ENCODE results near the gene TIGD4. TPM values are rescaled to one million over a fixed set of nuclear protein-coding genes. Genes with fewer than 3 reads are reported as not detected.

The TIGD4 gene
- total and polyA plus RNA-seq, 7 donors: 0.25 to 0.83 (median 0.36) TPM; not detected in 2

DNA sequence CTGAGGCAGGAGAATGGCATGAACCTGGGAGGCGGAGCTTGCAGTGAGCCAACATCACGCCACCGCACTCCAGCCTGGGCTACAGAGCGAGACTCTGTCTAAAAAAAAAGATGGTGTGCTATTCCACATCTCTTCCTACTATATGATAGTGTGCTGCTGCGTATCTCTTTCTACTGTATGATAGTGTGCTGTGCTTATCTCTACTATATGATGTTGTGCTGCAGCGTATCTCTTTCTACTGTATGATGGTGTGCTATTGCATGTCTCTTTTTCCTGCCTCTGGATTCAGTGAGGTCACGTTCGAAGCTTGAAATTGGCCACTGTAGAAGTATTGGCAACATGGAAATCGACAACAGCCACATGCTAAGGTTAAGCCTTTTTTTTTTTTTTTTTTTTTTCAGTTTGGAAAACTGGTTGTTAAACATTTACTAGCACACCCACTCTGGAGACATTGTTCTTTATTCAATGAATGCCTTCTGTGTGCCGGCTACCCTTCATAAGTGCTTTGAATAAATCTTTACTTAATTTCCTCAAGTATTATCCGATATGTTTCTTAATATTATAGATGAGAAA lies 31.3 kb upstream of the TIGD4 start:
- DNase-seq: no peak
- WGBS, 2 donors: 48 to 83% methylated on average over 11 of the region's 11 CpGs
- intact Hi-C loops (cut with DNase I): no loop called here

DNA sequence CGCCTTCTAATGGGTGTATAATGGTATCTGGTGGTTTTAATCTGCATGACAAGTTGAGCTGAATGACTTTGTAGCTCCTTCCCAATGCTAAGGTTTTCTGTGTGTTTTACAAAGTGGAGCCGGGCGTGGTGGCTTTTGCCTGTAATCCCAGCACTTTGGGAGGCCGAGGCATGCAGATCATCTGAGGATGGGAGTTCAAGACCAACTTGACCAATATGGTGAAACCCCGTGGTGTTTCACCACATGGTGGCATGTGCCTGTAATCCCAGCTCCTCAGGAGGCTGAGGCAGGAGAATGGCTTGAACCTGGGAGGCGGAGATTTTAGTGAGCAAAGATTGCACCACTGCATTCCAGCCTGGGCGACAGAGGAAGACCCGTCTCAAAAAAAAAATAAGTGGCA lies 29.1 kb upstream of the TIGD4 start:
- Histone ChIP-seq H3K36me3 (no peaks in the 10 kb centered on the region), H3K9me3 (peaks cover 0 to 2% (median 0%) of the 10 kb centered on the region in 4 donors), H3K27me3 (no peaks in the 10 kb centered on the region), H3K27ac (no peak overlapping the region), H3K4me1 (peaks cover 0 to 26% (median 9%) of the 10 kb centered on the region in 4 donors), H3K4me3 (no peak overlapping the region)
- TF ChIP-seq POLR2A (IDR thresholded peaks at IDR 0.05): no peak
- TF ChIP-seq EP300 (IDR thresholded peaks at IDR 0.05): no peak
- TF ChIP-seq, protein P1, sequence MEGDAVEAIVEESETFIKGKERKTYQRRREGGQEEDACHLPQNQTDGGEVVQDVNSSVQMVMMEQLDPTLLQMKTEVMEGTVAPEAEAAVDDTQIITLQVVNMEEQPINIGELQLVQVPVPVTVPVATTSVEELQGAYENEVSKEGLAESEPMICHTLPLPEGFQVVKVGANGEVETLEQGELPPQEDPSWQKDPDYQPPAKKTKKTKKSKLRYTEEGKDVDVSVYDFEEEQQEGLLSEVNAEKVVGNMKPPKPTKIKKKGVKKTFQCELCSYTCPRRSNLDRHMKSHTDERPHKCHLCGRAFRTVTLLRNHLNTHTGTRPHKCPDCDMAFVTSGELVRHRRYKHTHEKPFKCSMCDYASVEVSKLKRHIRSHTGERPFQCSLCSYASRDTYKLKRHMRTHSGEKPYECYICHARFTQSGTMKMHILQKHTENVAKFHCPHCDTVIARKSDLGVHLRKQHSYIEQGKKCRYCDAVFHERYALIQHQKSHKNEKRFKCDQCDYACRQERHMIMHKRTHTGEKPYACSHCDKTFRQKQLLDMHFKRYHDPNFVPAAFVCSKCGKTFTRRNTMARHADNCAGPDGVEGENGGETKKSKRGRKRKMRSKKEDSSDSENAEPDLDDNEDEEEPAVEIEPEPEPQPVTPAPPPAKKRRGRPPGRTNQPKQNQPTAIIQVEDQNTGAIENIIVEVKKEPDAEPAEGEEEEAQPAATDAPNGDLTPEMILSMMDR (IDR thresholded peaks at IDR 0.05): no peak
- TF ChIP-seq POLR2AphosphoS5 (IDR thresholded peaks at IDR 0.05): no peak
- intact Hi-C loops (cut with DNase I): no loop called here
- 95 to 97% methylated on average over 8 of the region's 8 CpGs for WGBS, 2 donors
- no peak for DNase-seq

More for the DNA sequence above, 31.3 kb upstream of the TIGD4 start:
- Histone ChIP-seq H3K9me3 (peaks cover 0 to 2% (median under 1%) of the 10 kb centered on the region in 4 donors), H3K27ac (no peak overlapping the region), H3K4me1 (peaks cover 0 to 16% (median 3%) of the 10 kb centered on the region in 4 donors), H3K36me3 (no peaks in the 10 kb centered on the region), H3K4me3 (no peak overlapping the region), H3K27me3 (no peaks in the 10 kb centered on the region)
- no peak for TF ChIP-seq POLR2A (IDR thresholded peaks at IDR 0.05)
- TF ChIP-seq, protein P1 (IDR thresholded peaks at IDR 0.05): no peak
- no peak for TF ChIP-seq EP300 (IDR thresholded peaks at IDR 0.05)
- TF ChIP-seq POLR2AphosphoS5 (IDR thresholded peaks at IDR 0.05): no peak

DNA sequence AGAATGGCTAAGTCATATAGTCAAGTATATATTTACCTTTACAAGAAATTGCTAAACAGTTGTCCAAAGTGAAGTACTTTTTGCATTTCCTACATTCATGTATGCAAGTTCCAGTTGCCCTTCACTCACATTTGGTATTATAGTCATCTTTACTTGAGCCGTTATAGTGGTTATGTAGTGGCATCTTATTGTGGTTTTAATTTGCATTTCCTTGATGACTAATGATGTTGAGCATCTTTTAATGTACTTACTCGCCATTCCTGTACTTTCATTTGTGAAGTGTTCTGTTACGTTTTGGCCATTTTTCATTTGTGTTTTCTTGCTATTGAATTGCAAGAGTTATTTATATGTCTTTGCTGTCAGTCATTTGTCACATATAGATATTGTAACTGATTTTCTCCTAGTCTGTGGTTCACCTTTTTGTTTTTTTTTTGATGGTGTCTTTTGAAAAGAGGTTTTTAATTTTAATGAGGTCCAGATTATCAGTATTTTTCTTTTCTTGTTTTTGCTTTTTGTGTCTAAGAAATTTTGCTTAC lies 27.8 kb upstream of the TIGD4 start:
- TF ChIP-seq POLR2AphosphoS5 (IDR thresholded peaks at IDR 0.05) (no peak), POLR2A (IDR thresholded peaks at IDR 0.05) (no peak), EP300 (IDR thresholded peaks at IDR 0.05) (no peak)
- TF ChIP-seq, protein P1 (IDR thresholded peaks at IDR 0.05): no peak
- intact Hi-C loops (cut with DNase I): no loop called here
- 65 to 85% methylated on average over 3 of the region's 3 CpGs for WGBS, 2 donors
- no peaks in the 10 kb centered on the region for H3K27me3 ChIP-seq
- H3K4me1 ChIP-seq: peaks cover 0 to 37% (median 12%) of the 10 kb centered on the region in 4 donors
- H3K27ac ChIP-seq: no peak overlapping the region
- no peak overlapping the region for H3K4me3 ChIP-seq
- H3K36me3 ChIP-seq: no peaks in the 10 kb centered on the region
- no peak for DNase-seq
- peaks cover 0 to 1% (median 0%) of the 10 kb centered on the region in 4 donors for H3K9me3 ChIP-seq

DNA sequence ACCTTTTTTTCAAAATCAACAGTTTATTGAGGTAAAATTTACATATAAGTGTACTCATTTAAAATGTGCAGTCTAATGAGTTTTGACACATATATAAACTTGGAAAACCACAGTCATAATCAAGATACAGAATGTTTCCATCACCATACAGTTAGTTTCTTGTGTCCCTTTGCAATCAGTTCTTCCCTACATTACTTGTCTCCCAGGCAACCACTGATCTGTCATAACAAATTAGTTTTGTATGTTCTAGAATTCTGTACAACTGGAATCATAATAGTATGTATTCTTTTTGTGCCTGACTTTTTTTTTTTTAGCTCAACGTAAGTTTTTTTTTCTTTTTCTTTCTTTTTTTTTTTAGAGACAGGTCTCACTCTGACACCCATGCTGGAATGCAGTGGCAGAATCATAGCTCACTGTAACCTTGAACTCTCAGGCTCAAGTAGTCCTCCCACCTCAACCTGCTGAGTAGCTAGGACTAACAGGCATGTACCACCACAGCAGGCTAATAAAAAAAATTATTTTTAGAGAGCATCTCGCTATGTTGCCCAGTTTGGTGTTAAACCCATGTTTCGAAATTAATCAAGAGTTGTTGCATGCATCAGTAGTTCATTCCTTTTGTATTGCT lies 27.1 kb upstream of the TIGD4 start:
- H3K27ac ChIP-seq: no peak overlapping the region
- H3K27me3 ChIP-seq: no peaks in the 10 kb centered on the region
- H3K4me3 ChIP-seq: no peak overlapping the region
- no peaks in the 10 kb centered on the region for H3K36me3 ChIP-seq
- WGBS, 2 donors: 84 to 88% methylated on average over 3 of the region's 3 CpGs
- no peak for TF ChIP-seq POLR2AphosphoS5 (IDR thresholded peaks at IDR 0.05)
- no peak for TF ChIP-seq EP300 (IDR thresholded peaks at IDR 0.05)
- TF ChIP-seq, protein P1 (IDR thresholded peaks at IDR 0.05): no peak
- no peak for TF ChIP-seq POLR2A (IDR thresholded peaks at IDR 0.05)
- H3K9me3 ChIP-seq: no peaks in the 10 kb centered on the region
- peaks cover 0 to 43% (median 12%) of the 10 kb centered on the region in 4 donors for H3K4me1 ChIP-seq
- no peak for DNase-seq
- intact Hi-C loops (cut with DNase I): no loop called here
